T-helper 2 cell treated with Interferon-gamma antibody and Interleukin-4, amounts not matched to agents 5 μg/mL and 100 μg/mL, for 36 hours (primary cell): ENCODE data around the gene LAMC1.
"Not testable (repeated sequence)": the region's sequence is repeated elsewhere in the genome, so short reads cannot be mapped to it uniquely, and the experiment has no call there.

Experiments used
- DNase-seq: peaks from one replicate; pipeline ENCODE4 v3.0.0; 2021; ENCODE audit warnings: low spot score
- H3K27ac Mint-ChIP-seq: one replicate; pipeline ENCODE4 v1.8.0; 2021; ENCODE audit warnings: mild to moderate bottlenecking, mixed read lengths
- H3K27me3 Mint-ChIP-seq: one replicate; pipeline ENCODE4 v1.8.0; 2021; ENCODE audit warnings: low read depth, mixed read lengths
- H3K36me3 Mint-ChIP-seq: one replicate; pipeline ENCODE4 v1.8.0; 2021; ENCODE audit warnings: low read depth, mixed read lengths
- H3K4me1 Mint-ChIP-seq: one replicate; pipeline ENCODE4 v1.8.0; 2021; ENCODE audit warnings: low read depth, mixed read lengths
- H3K4me3 Mint-ChIP-seq: one replicate; pipeline ENCODE4 v1.8.0; 2022; ENCODE audit warnings: mild to moderate bottlenecking, moderate library complexity, mixed read lengths
- H3K9me3 Mint-ChIP-seq: one replicate; pipeline ENCODE4 v1.8.0; 2021; ENCODE audit warnings: mixed read lengths

Gene LAMC1

GRCh38 chr1:183043872-183044854 lies 20.9 kb downstream of the LAMC1 start:
- no peaks in the 10 kb centered on the region for H3K36me3 Mint-ChIP-seq
- DNase-seq = no peak
- no peak overlapping the region for H3K27ac Mint-ChIP-seq
- peaks cover 3% of the 10 kb centered on the region for H3K4me1 Mint-ChIP-seq
- no peaks in the 10 kb centered on the region for H3K9me3 Mint-ChIP-seq
- no peak overlapping the region for H3K4me3 Mint-ChIP-seq
- peaks cover 51% of the 10 kb centered on the region for H3K27me3 Mint-ChIP-seq

- Mint-ChIP-seq H3K4me1 (peaks cover 3% of the 10 kb centered on the region), H3K27me3 (peaks cover 49% of the 10 kb centered on the region), H3K27ac (no peak overlapping the region), H3K9me3 (no peaks in the 10 kb centered on the region), H3K36me3 (no peaks in the 10 kb centered on the region), H3K4me3 (no peak overlapping the region)
- DNase-seq = no peak
These were observed 21.9 kb downstream of the LAMC1 start for GRCh38 chr1:183044893-183045649.

GRCh38 chr1:183048087-183049085 lies 25.2 kb downstream of the LAMC1 start:
- Mint-ChIP-seq H3K27me3 (peaks cover 36% of the 10 kb centered on the region), H3K4me1 (peaks cover 3% of the 10 kb centered on the region), H3K4me3 (no peak overlapping the region), H3K27ac (no peak overlapping the region), H3K36me3 (no peaks in the 10 kb centered on the region), H3K9me3 (no peaks in the 10 kb centered on the region)
- DNase-seq = no peak

- Mint-ChIP-seq H3K4me3 (no peak overlapping the region), H3K27me3 (peaks cover 27% of the 10 kb centered on the region), H3K9me3 (no peaks in the 10 kb centered on the region), H3K36me3 (no peaks in the 10 kb centered on the region), H3K27ac (no peak overlapping the region), H3K4me1 (peaks cover 3% of the 10 kb centered on the region)
- no peak for DNase-seq
These were observed 28.3 kb downstream of the LAMC1 start for GRCh38 chr1:183051546-183051945.

- Mint-ChIP-seq H3K4me1 (peaks cover 3% of the 10 kb centered on the region), H3K27ac (no peak overlapping the region), H3K27me3 (peaks cover 23% of the 10 kb centered on the region), H3K36me3 (no peaks in the 10 kb centered on the region), H3K4me3 (no peak overlapping the region), H3K9me3 (no peaks in the 10 kb centered on the region)
- no peak for DNase-seq
These were observed 29.6 kb downstream of the LAMC1 start for GRCh38 chr1:183052861-183053260.

- Mint-ChIP-seq H3K27me3 (peaks cover 5% of the 10 kb centered on the region), H3K27ac (no peak overlapping the region), H3K4me3 (no peak overlapping the region), H3K9me3 (no peaks in the 10 kb centered on the region), H3K36me3 (no peaks in the 10 kb centered on the region), H3K4me1 (no peaks in the 10 kb centered on the region)
- DNase-seq = no peak
These were observed 35.8 kb downstream of the LAMC1 start for GRCh38 chr1:183058851-183059502.

- Mint-ChIP-seq H3K27me3 (peaks cover 4% of the 10 kb centered on the region), H3K4me1 (no peaks in the 10 kb centered on the region), H3K27ac (no peak overlapping the region), H3K4me3 (no peak overlapping the region), H3K9me3 (no peaks in the 10 kb centered on the region), H3K36me3 (no peaks in the 10 kb centered on the region)
- DNase-seq = no peak
These were observed 38.0 kb downstream of the LAMC1 start for GRCh38 chr1:183061194-183061593.

- DNase-seq = no peak
- Mint-ChIP-seq H3K27ac (no peak overlapping the region), H3K4me3 (no peak overlapping the region), H3K27me3 (peaks cover 2% of the 10 kb centered on the region), H3K36me3 (no peaks in the 10 kb centered on the region), H3K4me1 (no peaks in the 10 kb centered on the region), H3K9me3 (no peaks in the 10 kb centered on the region)
These were observed 40.1 kb downstream of the LAMC1 start for GRCh38 chr1:183063349-183063748.

- Mint-ChIP-seq H3K4me1 (no peaks in the 10 kb centered on the region), H3K27me3 (peaks cover 8% of the 10 kb centered on the region), H3K4me3 (no peak overlapping the region), H3K9me3 (no peaks in the 10 kb centered on the region), H3K27ac (no peak overlapping the region), H3K36me3 (no peaks in the 10 kb centered on the region)
- no peak for DNase-seq
These were observed 42.0 kb downstream of the LAMC1 start for GRCh38 chr1:183065168-183065706.

GRCh38 chr1:183066432-183066831 lies 43.2 kb downstream of the LAMC1 start:
- H3K36me3 Mint-ChIP-seq, H3K4me1 Mint-ChIP-seq, H3K27ac Mint-ChIP-seq, H3K4me3 Mint-ChIP-seq, DNase-seq, H3K9me3 Mint-ChIP-seq: not testable (repeated sequence)
- H3K27me3 Mint-ChIP-seq = peaks cover 12% of the 10 kb centered on the region

- DNase-seq = no peak
- Mint-ChIP-seq H3K27me3 (peaks cover 12% of the 10 kb centered on the region), H3K27ac (no peak overlapping the region), H3K4me1 (peaks cover 2% of the 10 kb centered on the region), H3K9me3 (no peaks in the 10 kb centered on the region), H3K4me3 (no peak overlapping the region), H3K36me3 (no peaks in the 10 kb centered on the region)
These were observed 46.5 kb downstream of the LAMC1 start for GRCh38 chr1:183069562-183070216.

- peaks cover 2% of the 10 kb centered on the region for H3K4me1 Mint-ChIP-seq
- H3K27ac Mint-ChIP-seq = no peak overlapping the region
- H3K4me3 Mint-ChIP-seq = no peak overlapping the region
- no peaks in the 10 kb centered on the region for H3K9me3 Mint-ChIP-seq
- no peak for DNase-seq
- no peaks in the 10 kb centered on the region for H3K36me3 Mint-ChIP-seq
- peaks cover 12% of the 10 kb centered on the region for H3K27me3 Mint-ChIP-seq
These were observed 47.2 kb downstream of the LAMC1 start for GRCh38 chr1:183070234-183070922.
